H1 (cell line): ENCODE measurements around the gene COL4A2.

ENCODE experiments used
- EZH2 ChIP-seq: fragments of 200-600 bp; sonication (generic); IDR thresholded peaks from 2 replicates; pipeline ENCODE4 v1.7.1; 2012; ENCODE audit warnings: low read depth, mild to moderate bottlenecking, moderate library complexity, low read length, inconsistent platforms; ENCODE audit not compliant: severe bottlenecking
- GABPA ChIP-seq: IDR thresholded peaks from 2 replicates; pipeline ENCODE4 v1.6.1; 2011; ENCODE audit warnings: mild to moderate bottlenecking, low read length, moderate library complexity, borderline replicate concordance; ENCODE audit not compliant: insufficient read depth
- TAF1 ChIP-seq: IDR thresholded peaks from 2 replicates; pipeline ENCODE4 v1.6.1; 2011; ENCODE audit warnings: mild to moderate bottlenecking, low read depth, low read length
- TEAD4 ChIP-seq: IDR thresholded peaks from 2 replicates; pipeline ENCODE4 v1.6.1; 2012; ENCODE audit warnings: low read depth, low read length, inconsistent platforms, mixed read lengths
- TF ChIP-seq, protein P1 (sequence below), 3 experiments: IDR thresholded peaks; 1 replicate in 2 of 3; 2 replicates in 1 of 3; pipeline versions ENCODE4 v1.5.1 to v1.6.1; 2011; ENCODE audit warnings: low read length in 3 of 3, mild to moderate bottlenecking in 3 of 3, inconsistent platforms in 2 of 3, low read depth in 1 of 3, moderate library complexity in 1 of 3; ENCODE audit not compliant: insufficient read depth in 1 of 3; ENCODE audit errors: control extremely low read depth in 1 of 3
- TF ChIP-seq, protein P2 (sequence below): IDR thresholded peaks from 2 replicates; pipeline ENCODE4 v1.6.1; 2012; ENCODE audit warnings: low read length, inconsistent platforms
- TF ChIP-seq, protein P3 (sequence below): fragments of 300-600 bp; sonication (generic); IDR thresholded peaks from 2 replicates; pipeline ENCODE4 v1.7.1; 2012; ENCODE audit warnings: low read length, moderate library complexity, mild to moderate bottlenecking, inconsistent platforms; ENCODE audit not compliant: insufficient replicate concordance

DNA sequence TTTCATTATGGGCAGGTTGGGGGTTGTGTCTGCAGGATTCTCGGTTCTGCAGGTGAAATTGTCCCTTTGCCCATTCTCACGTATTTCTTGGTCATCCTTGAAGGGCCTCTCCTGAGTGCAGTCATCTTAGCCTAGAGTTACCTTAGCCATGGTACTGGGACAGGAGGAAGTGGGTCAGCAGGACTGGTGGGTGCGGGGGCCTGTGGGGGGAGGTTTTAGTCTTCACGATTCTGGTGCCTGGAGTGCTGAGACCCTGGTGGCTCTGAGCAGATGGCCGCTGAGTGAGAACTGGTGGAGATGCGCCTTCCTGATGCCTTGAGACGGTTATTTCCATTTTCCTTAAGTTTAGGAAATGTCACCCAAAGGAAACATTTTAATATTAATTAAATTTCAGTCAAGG is 11.8 kb downstream of the COL4A2 start:
- no peak for TF ChIP-seq EZH2
- TF ChIP-seq, protein P1, sequence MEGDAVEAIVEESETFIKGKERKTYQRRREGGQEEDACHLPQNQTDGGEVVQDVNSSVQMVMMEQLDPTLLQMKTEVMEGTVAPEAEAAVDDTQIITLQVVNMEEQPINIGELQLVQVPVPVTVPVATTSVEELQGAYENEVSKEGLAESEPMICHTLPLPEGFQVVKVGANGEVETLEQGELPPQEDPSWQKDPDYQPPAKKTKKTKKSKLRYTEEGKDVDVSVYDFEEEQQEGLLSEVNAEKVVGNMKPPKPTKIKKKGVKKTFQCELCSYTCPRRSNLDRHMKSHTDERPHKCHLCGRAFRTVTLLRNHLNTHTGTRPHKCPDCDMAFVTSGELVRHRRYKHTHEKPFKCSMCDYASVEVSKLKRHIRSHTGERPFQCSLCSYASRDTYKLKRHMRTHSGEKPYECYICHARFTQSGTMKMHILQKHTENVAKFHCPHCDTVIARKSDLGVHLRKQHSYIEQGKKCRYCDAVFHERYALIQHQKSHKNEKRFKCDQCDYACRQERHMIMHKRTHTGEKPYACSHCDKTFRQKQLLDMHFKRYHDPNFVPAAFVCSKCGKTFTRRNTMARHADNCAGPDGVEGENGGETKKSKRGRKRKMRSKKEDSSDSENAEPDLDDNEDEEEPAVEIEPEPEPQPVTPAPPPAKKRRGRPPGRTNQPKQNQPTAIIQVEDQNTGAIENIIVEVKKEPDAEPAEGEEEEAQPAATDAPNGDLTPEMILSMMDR (IDR thresholded peaks at IDR 0.05; ENCODE audit: control extremely low read depth in 1 of 3, insufficient read depth in 1 of 3, low read depth in 1 of 3, low read length in 3 of 3), result no peak
- no peak for TF ChIP-seq TEAD4
- TF ChIP-seq TAF1, result no peak
- TF ChIP-seq, protein P2, sequence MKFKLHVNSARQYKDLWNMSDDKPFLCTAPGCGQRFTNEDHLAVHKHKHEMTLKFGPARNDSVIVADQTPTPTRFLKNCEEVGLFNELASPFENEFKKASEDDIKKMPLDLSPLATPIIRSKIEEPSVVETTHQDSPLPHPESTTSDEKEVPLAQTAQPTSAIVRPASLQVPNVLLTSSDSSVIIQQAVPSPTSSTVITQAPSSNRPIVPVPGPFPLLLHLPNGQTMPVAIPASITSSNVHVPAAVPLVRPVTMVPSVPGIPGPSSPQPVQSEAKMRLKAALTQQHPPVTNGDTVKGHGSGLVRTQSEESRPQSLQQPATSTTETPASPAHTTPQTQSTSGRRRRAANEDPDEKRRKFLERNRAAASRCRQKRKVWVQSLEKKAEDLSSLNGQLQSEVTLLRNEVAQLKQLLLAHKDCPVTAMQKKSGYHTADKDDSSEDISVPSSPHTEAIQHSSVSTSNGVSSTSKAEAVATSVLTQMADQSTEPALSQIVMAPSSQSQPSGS, result no peak
- TF ChIP-seq GABPA, result no peak
- TF ChIP-seq, protein P3, sequence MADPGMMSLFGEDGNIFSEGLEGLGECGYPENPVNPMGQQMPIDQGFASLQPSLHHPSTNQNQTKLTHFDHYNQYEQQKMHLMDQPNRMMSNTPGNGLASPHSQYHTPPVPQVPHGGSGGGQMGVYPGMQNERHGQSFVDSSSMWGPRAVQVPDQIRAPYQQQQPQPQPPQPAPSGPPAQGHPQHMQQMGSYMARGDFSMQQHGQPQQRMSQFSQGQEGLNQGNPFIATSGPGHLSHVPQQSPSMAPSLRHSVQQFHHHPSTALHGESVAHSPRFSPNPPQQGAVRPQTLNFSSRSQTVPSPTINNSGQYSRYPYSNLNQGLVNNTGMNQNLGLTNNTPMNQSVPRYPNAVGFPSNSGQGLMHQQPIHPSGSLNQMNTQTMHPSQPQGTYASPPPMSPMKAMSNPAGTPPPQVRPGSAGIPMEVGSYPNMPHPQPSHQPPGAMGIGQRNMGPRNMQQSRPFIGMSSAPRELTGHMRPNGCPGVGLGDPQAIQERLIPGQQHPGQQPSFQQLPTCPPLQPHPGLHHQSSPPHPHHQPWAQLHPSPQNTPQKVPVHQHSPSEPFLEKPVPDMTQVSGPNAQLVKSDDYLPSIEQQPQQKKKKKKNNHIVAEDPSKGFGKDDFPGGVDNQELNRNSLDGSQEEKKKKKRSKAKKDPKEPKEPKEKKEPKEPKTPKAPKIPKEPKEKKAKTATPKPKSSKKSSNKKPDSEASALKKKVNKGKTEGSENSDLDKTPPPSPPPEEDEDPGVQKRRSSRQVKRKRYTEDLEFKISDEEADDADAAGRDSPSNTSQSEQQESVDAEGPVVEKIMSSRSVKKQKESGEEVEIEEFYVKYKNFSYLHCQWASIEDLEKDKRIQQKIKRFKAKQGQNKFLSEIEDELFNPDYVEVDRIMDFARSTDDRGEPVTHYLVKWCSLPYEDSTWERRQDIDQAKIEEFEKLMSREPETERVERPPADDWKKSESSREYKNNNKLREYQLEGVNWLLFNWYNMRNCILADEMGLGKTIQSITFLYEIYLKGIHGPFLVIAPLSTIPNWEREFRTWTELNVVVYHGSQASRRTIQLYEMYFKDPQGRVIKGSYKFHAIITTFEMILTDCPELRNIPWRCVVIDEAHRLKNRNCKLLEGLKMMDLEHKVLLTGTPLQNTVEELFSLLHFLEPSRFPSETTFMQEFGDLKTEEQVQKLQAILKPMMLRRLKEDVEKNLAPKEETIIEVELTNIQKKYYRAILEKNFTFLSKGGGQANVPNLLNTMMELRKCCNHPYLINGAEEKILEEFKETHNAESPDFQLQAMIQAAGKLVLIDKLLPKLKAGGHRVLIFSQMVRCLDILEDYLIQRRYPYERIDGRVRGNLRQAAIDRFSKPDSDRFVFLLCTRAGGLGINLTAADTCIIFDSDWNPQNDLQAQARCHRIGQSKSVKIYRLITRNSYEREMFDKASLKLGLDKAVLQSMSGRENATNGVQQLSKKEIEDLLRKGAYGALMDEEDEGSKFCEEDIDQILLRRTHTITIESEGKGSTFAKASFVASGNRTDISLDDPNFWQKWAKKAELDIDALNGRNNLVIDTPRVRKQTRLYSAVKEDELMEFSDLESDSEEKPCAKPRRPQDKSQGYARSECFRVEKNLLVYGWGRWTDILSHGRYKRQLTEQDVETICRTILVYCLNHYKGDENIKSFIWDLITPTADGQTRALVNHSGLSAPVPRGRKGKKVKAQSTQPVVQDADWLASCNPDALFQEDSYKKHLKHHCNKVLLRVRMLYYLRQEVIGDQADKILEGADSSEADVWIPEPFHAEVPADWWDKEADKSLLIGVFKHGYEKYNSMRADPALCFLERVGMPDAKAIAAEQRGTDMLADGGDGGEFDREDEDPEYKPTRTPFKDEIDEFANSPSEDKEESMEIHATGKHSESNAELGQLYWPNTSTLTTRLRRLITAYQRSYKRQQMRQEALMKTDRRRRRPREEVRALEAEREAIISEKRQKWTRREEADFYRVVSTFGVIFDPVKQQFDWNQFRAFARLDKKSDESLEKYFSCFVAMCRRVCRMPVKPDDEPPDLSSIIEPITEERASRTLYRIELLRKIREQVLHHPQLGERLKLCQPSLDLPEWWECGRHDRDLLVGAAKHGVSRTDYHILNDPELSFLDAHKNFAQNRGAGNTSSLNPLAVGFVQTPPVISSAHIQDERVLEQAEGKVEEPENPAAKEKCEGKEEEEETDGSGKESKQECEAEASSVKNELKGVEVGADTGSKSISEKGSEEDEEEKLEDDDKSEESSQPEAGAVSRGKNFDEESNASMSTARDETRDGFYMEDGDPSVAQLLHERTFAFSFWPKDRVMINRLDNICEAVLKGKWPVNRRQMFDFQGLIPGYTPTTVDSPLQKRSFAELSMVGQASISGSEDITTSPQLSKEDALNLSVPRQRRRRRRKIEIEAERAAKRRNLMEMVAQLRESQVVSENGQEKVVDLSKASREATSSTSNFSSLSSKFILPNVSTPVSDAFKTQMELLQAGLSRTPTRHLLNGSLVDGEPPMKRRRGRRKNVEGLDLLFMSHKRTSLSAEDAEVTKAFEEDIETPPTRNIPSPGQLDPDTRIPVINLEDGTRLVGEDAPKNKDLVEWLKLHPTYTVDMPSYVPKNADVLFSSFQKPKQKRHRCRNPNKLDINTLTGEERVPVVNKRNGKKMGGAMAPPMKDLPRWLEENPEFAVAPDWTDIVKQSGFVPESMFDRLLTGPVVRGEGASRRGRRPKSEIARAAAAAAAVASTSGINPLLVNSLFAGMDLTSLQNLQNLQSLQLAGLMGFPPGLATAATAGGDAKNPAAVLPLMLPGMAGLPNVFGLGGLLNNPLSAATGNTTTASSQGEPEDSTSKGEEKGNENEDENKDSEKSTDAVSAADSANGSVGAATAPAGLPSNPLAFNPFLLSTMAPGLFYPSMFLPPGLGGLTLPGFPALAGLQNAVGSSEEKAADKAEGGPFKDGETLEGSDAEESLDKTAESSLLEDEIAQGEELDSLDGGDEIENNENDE, result no peak
